AML-193 (cell line): ENCODE data around the gene CCDC3.
"Not testable (repeated sequence)": the region's sequence is repeated elsewhere in the genome, so short reads cannot be mapped to it uniquely, and the experiment has no call there.

Experiments
- DNase-seq, 2 experiments: peaks; one replicate each; lab custom pipeline; 2025; lab: John Stamatoyannopoulos, UW

Gene CCDC3

GRCh38 chr10:13000431-13000830 is 1.1 kb downstream of the CCDC3 start:
- DNase-seq = no peak

- no peak for DNase-seq
Observed at GRCh38 chr10:12999849-13000248, 1.7 kb downstream of the CCDC3 start.

DNA sequence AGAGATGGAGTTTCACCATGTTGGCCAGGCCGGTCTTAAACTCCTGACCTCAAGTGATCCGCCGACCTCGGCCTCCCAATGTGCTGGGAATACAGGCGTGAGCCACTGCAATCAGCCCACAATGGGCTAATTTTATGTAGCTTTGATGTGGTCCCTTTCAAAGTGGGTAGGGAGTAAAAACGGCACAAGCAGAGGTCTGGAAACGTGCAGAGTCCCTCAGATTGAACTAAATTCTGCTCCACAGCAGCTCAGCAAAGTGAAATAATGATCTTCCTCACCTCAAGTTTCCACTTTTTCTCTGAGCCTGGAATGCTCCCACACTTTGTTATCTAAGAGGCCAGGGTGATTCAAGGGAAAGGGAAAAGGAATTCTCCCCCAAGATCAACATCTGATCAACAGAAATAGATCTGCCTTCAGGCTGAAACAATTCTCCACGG is 6.1 kb downstream of the CCDC3 start:
- no peak for DNase-seq

DNA sequence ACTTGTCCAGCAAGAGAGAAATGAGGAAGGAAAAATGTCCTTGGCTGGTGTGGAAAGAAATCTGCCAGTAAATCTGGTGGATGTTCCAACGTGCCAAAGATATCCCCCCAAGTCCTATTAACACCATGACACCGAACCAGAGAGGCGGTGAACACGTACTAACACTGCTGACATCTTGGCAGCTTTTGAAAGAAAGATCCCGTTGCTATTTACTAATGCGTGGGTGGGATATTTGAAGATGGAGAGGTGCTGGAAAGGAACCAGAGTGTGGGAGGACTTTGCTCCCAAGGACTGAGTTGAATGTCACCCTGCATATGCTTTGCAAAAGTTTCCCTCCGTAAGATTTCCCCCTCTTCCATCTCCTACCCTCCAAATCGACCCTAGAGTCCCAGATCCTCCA is 7.9 kb downstream of the CCDC3 start:
- DNase-seq = no peak

- DNase-seq = no peak
Observed at GRCh38 chr10:12985347-12985746, 16.2 kb downstream of the CCDC3 start.

GRCh38 chr10:12984165-12984747 is 17.3 kb downstream of the CCDC3 start:
- DNase-seq = no peak

DNA sequence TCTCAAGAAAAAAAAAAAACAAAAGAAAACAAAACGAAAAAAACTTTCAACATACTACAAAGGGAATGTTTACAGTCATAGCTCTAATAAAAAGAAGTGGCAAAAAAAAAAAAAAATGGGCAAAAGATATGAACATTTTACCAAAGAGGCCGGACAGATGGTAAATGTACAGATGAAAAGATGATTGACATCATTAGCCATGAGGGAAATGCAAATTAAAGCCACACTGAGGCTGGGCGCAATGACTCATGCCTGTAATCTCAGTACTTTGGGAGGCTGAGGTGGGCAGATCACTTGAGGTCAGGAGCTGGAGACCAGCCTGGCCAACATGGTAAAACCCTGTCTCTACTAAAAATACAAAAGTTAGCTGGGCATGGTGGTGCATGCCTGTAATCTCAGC is 17.9 kb downstream of the CCDC3 start:
- DNase-seq = not testable (repeated sequence)

DNA sequence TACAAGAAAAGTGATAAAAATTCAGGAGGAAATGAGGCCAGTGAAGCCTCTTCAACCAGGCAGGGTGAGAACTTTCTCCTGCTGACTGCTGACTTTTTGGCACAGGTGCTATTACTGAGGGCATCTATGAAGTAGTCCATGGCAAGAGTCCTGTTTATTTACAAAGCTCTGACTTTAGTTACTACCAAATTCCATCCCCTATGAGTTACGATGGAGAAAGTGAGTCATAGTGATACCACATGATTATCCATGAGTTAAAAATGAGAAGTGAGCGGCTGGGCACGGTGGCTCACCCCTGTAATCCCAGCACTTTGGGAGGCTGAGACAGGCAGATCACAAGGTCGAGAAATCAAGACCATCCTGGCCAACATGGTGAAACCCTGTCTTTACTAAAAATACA is 19.9 kb downstream of the CCDC3 start:
- no peak for DNase-seq

GRCh38 chr10:12980713-12981306 is 20.7 kb downstream of the CCDC3 start:
- DNase-seq = no peak

DNA sequence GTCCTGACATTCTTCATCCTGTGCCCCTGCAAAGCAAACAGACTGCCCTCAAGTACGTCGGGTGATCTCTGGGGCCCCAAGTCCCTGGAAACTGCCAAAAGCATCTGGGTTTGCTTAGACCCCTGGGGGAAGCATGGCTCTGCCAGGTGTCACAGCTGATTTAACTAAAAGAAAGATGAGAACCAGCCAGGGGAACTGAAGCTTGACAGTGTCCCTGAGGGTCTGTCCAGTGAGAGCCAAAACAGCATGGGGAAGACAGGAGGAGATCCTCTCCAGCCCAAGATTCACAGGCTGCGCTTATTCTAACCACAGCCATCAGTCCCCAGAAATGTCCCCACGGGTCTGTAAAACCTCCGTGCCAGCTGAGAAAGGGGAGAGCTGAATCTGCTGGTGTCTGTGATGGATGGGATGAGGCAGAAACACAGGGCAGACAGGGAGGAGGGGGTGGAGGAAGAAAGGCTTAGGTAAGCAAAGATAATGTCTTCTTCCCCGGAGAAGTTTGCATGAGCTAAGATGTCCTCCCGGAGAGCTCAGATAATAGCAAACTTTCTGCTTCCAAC is 21.3 kb downstream of the CCDC3 start:
- DNase-seq = no peak

DNA sequence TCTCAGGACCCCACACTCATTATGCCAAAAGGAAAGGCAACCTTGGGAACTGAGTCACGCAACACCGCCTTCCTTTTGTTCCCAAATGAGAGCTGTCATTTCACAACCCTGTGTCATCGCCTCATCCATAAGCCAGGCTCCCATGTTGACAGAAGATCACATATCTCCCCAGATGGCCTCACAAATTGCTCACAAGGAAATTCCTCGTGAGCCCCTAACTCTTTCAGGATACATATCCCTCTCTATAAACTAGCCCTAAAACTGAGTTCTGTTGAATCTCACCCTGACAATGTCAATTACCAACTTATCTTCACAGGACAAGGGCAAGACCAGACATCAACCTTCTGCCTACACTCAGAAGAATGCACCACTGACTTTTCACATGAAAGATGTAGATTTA is 22.6 kb downstream of the CCDC3 start:
- no peak for DNase-seq

DNA sequence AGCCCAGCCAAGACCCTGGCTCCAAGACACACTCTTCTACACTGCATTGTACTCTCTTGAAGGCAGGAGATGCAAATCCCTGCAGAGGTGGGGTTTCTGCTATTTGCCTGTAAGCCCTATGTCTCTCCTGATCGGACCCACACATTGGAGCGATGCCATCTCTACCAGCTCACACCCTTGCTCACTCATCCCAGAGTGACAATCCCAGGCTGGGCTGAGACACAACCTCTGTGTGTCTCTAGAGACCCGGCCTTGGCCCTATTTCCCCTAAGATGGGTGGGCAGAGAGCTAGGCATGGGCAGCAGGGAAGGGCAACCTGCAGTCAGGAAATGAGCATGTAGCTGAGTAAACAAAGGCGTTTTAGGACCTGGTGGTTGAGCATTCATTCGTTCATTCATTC is 25.6 kb downstream of the CCDC3 start:
- DNase-seq = no peak

DNA sequence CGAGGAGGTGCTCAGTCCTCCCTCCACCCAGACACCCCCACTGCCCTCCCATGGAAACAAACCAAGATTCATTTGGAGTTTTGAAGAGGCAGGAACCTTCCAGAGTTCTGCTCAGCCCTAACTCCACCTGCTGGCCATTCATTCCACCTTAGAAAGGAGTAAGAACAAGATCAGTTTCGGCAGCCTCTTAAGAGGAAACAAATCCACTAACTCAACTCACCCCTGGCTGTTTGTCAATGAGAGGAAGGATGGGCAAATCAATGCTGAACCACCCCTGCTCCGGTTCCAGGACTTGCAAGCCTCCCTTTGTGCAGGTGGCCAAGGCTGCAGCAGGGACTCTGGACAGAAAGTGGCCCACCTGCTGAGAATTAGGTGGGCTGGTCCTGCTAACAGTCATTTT is 26.2 kb downstream of the CCDC3 start:
- no peak for DNase-seq

DNA sequence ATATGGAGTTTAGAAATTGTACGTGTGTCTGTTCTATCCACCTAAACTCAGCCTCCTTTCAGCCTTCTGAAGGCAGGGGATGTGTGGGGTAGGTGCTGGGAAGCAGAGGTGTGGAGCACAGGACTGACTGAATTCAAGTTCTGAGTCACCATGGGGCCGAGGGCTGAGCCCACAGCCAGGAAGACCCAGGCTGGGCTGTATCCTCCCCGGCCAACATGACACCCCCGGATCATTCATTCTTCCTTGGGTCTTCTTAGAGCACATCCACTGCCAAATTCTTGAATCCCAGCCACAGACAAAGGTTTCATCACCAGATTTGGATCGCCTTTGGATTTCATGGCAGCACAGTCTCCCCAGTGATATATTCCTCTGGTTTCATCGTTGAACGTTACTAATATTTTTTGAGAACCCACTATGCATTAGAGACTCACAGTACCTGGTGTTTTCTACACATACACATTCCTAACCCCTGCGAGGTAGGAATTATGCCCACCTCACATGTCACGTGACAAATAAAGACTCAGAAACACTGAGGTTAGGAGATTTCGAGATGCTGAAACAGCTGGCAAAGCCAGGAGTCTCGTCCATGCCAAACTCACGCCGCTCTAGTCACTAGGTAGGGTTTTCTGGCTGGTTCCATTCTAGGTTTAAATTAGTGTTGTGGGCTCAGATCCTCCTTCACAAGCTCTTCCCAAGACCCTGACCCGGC is 26.9 kb downstream of the CCDC3 start:
- DNase-seq = no peak

DNA sequence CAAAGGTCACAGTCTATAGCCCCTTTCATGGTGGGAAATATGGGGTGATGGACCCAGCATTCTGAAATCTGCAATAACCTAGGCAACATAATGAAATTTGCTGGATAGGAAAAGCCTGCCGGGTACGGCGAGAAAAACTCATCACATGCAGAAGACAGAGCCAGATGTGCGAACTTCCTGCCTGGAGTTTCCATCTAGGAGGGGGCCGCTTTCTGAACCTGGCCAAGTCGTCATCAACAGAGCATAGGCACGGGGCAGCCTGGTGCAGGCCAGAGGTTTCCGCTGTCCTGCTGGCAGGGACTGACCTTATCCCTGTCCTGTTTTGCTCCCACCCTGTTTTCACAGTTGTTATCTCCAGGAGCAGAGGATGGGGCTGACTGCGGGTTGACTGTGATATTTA is 27.4 kb downstream of the CCDC3 start:
- no peak for DNase-seq

DNA sequence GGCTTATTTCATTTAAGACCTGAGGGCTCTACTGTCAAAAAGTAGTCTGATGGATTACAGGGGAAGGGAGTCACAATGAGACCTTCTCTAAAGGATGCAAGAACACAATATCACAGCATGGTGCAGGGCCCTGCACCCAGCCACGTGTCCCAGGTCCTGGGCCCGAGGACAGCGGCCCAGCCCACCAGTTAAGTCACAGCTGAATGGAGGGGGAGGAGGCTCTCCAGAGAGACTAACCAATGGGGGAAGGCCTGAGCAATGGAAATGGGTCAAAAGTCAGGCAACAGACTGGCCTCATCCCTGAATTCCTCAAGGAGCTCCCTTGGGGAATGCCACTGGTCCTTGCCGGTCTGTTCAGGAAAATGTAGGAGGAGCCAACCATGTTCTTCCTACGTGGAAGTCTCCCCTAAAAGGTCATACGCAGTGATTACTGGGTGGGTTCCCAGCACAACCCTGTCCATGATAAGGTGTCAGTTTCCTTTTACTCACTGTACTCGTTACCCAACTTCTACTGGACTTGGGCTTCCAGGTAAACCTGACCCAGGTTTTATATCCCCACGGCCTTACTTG is 28.3 kb downstream of the CCDC3 start:
- no peak for DNase-seq

- DNase-seq = no peak
Observed at GRCh38 chr10:12972146-12972545, 29.4 kb downstream of the CCDC3 start.

GRCh38 chr10:12971001-12971788 is 30.3 kb downstream of the CCDC3 start:
- no peak for DNase-seq

- DNase-seq = no peak
Observed at GRCh38 chr10:12969951-12970350, 31.6 kb downstream of the CCDC3 start.

DNA sequence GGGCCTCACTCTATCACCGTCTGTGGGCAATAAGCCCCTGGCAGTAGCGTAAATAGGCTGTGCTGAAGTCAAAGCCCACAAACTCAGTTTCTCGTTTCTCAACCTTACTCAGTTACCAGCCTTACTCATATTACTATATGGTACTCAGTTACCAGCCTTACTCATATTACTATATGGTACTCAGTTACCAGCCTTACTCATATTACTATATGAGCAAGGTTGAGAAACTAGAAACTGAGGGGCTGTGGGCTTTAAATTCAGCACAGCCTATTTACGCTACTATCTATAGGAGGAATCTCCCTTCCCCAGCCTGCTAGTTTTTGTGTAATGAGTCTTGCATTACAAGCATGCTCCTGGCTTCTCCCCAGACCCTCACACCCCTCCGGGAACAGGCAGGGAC is 35.4 kb downstream of the CCDC3 start:
- no peak for DNase-seq

DNA sequence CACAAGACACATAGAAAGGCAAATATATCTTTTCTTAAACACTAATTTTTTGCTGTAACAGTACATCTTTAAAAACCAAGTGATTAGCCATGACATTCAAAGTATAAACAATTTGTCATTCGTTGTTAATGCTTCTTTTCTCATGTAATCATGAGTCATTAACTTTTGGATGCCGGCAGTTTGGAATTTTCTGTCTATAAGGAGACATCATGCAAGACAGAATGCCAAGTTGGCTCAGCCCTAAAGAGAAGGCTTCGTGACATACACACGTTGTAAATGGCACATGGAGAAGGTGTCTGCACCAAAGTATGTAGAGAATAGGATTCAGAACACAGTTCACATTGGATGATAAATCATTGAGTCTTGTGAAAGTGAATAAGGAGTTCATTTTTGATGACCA is 35.9 kb downstream of the CCDC3 start:
- DNase-seq = no peak

DNA sequence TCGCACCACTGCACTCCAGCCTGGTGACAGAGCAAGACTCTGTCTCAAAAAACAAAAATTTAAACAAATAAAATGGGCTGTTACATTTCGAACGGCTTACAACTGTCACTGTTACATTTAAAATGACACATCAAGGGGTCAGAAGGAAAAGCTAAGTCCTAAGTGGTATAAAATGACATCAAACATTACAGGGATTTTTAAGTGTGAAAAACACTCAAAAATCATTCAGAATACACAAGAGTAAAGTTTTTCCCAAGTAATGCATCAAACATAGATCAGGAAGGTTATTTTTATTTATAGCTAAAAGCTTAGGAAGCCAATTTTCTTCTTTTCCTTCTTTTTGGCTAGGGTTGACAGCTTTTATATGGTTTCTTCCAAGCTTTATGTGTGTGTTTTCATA is 39.0 kb downstream of the CCDC3 start:
- no peak for DNase-seq
